A673 (cell line): ENCODE measurements around the gene ARPP21. TPM values are rescaled to one million over a fixed set of nuclear protein-coding genes. Genes with fewer than 3 reads are reported as not detected.

Experiments
- BruUV-seq: library from RNA; stranded (reverse); fragments of 400-500 nt; replicated peaks from 2 replicates; lab custom pipeline; 2021; lab: Mats Ljungman, UMichigan
- CTCF ChIA-PET: fragments of 300-600 bp; sonication (Branson Sonifier 250); formaldehyde crosslinking; loops from one replicate; lab custom pipeline; 2022; ENCODE audit warnings: antibody characterized with exemption; lab: Charles Lee
- POLR2A ChIA-PET: fragments of 300-600 bp; sonication (Branson Sonifier 250); formaldehyde crosslinking; loops from one replicate; lab custom pipeline; 2022; ENCODE audit warnings: antibody characterized with exemption; ENCODE audit not compliant: low non-redundant PET; lab: Charles Lee
- DNase-seq: peaks from one replicate; pipeline ENCODE4 v3.0.0-alpha.2; 2015; ENCODE audit warnings: low spot score
- H3K27ac ChIP-seq: fragments of 200-600 bp; sonication (generic); 2 replicates; pipeline ENCODE4 v1.5.1; 2016; ENCODE audit warnings: mixed run types, low read depth, mild to moderate bottlenecking, mixed read lengths, antibody characterized with exemption, low read length; ENCODE audit not compliant: poor library complexity, severe bottlenecking
- H3K27me3 ChIP-seq: fragments of 200-600 bp; sonication (generic); replicated peaks from 2 replicates; pipeline ENCODE4 v1.6.1; 2017; ENCODE audit warnings: mixed run types, low read depth, mild to moderate bottlenecking, mixed read lengths, antibody characterized with exemption, low read length; ENCODE audit not compliant: insufficient read depth, poor library complexity
- H3K36me3 ChIP-seq: fragments of 200-600 bp; sonication (generic); 2 replicates; pipeline ENCODE4 v1.6.1; 2016; ENCODE audit warnings: mixed run types, mild to moderate bottlenecking, mixed read lengths, antibody characterized with exemption, low read length; ENCODE audit not compliant: insufficient read depth, poor library complexity, severe bottlenecking
- H3K4me1 ChIP-seq: fragments of 200-600 bp; sonication (generic); 2 replicates; pipeline ENCODE4 v1.6.1; 2017; ENCODE audit warnings: mixed run types, mild to moderate bottlenecking, mixed read lengths, antibody characterized with exemption, low read length; ENCODE audit not compliant: insufficient read depth, poor library complexity, severe bottlenecking
- H3K4me3 ChIP-seq: fragments of 200-600 bp; sonication (generic); 2 replicates; pipeline ENCODE4 v1.5.1; 2016; ENCODE audit warnings: low read depth, mixed run types, mild to moderate bottlenecking, mixed read lengths, low read length; ENCODE audit not compliant: poor library complexity, severe bottlenecking
- H3K9me3 ChIP-seq: fragments of 200-600 bp; sonication (generic); 2 replicates; pipeline ENCODE4 v1.6.1; 2016; ENCODE audit warnings: mixed run types, low read depth, mild to moderate bottlenecking, mixed read lengths, antibody characterized with exemption, low read length; ENCODE audit not compliant: poor library complexity, severe bottlenecking
- CTCF ChIP-seq: fragments of 300-800, 200-600 bp; sonication (generic); conservative IDR thresholded peaks from 2 replicates; pipeline ENCODE4 v1.5.1; 2017; ENCODE audit warnings: low read depth, mild to moderate bottlenecking, antibody characterized with exemption, low read length, moderate library complexity, mixed read lengths
- EZH2 ChIP-seq: fragments of 200-600 bp; sonication (generic); IDR thresholded peaks from 2 replicates; pipeline ENCODE4 v1.6.1; 2017; ENCODE audit warnings: borderline replicate concordance, low read depth, mild to moderate bottlenecking, mixed read lengths, antibody characterized with exemption, low read length; ENCODE audit not compliant: poor library complexity, severe bottlenecking
- intact Hi-C: fragments of 100-400 bp; cut with micrococcal nuclease; formaldehyde crosslinking; loops from one replicate; pipeline ENCODE4 v1.10.0; 2022; ENCODE audit not compliant: unreplicated experiment
- total RNA-seq: library from RNA; stranded (reverse); gene quantifications from 2 replicates; pipeline ENCODE4 v1.2.3, GENCODE V29; 2021

Gene ARPP21
- total RNA-seq, 1 experiment from 2014 or later: not detected

DNA sequence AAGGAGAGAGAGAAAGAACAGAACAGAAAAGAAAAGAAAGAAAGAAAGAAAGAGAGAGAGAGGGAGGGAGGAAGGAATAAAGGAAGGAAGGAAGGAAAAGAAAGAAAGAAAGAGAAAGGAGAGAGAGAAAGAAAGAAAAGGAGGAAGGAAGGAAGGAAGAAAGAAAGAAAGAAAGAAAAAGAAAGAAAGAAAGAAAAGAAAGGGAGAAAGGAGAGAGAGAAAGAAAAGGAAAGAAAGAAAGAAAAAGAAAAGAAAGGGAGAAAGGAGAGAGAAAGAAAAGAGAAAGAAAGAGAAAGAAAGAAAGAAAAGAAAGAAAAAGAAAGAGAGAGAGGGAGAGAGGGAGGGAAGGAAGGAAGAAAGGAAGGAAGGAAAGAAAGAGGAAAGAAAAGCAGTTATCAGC lies 108.8 kb downstream of the ARPP21 start:
- ChIA-PET CTCF (no interaction called here), POLR2A (no interaction called here)
- no peak for DNase-seq
- Histone ChIP-seq H3K27ac (no peak overlapping the region), H3K36me3 (no peaks in the 10 kb centered on the region), H3K4me1 (no peaks in the 10 kb centered on the region), H3K27me3 (no peaks in the 10 kb centered on the region), H3K4me3 (no peak overlapping the region), H3K9me3 (no peaks in the 10 kb centered on the region)
- intact Hi-C loops: no loop called here
- TF ChIP-seq EZH2 (no peak), CTCF (no peak)
- BruUV-seq: no TSS peak

- CTCF ChIA-PET: no interaction called here
These were observed 111.9 kb downstream of the ARPP21 start for GRCh38 chr3:35751207-35751606.

DNA sequence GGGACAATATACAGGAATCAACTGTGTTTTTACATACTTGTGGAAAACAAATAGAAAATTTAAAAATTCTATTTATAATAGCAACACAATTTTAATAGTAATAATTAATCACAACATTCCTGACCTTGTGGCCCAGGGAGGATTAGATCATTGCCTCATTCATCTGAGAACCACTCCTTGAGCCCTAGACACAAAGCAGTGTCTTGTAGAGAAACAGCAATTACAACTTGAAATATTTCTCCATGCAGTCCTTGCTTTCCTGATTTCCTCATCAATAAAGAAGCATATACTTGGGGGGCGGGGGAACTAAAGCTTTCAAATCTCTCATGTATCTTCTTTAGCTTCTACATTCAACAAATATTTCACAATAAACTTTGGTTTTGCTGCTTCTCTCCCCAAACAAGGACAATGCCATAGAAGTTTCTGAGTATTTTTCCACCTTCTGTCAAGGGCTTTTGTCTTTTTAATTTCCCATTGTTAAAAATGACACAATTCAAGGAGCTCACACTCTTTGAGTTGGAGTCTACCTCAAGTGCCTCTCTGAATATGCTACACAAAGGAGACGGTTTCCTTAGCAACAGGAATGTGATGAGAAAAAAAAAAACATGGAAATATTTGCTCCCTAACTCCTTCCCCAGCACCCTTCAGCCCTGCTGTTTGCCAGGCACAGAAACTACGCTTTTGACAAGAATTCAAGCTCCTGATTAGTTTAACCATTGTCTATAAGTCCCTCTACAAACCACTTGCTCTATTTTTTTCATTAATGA lies 118.8 kb downstream of the ARPP21 start:
- H3K27me3 ChIP-seq: no peaks in the 10 kb centered on the region
- no peaks in the 10 kb centered on the region for H3K36me3 ChIP-seq
- no peak overlapping the region for H3K4me3 ChIP-seq
- H3K4me1 ChIP-seq: peaks cover 29% of the 10 kb centered on the region
- no TSS peak for BruUV-seq
- intact Hi-C loops: no loop called here
- H3K9me3 ChIP-seq: no peaks in the 10 kb centered on the region
- no peak for TF ChIP-seq CTCF
- no peak for TF ChIP-seq EZH2
- DNase-seq: no peak
- H3K27ac ChIP-seq: no peak overlapping the region
- ChIA-PET CTCF (no interaction called here), POLR2A (no interaction called here)

More at GRCh38 chr3:35751207-35751606, 111.9 kb downstream of the ARPP21 start:
- no peaks in the 10 kb centered on the region for H3K4me1 ChIP-seq
- intact Hi-C loops: no loop called here
- H3K36me3 ChIP-seq: no peaks in the 10 kb centered on the region
- no TSS peak for BruUV-seq
- no peak overlapping the region for H3K27ac ChIP-seq
- no peak for DNase-seq
- no peak overlapping the region for H3K4me3 ChIP-seq
- no peak for TF ChIP-seq CTCF
- TF ChIP-seq EZH2: no peak
- POLR2A ChIA-PET: no interaction called here
- H3K27me3 ChIP-seq: no peaks in the 10 kb centered on the region
- H3K9me3 ChIP-seq: no peaks in the 10 kb centered on the region
